ENCODE measurements around the gene PBX4. TPM values are rescaled to one million over a fixed set of nuclear protein-coding genes. Genes with fewer than 3 reads are reported as not detected.

PBX4 gene
- total RNA-seq, 4 donors from 2014 or later: 3.7 to 11.8 (median 8.1) TPM

- Histone ChIP-seq H3K4me1 (peaks cover 0 to 38% (median 15%) of the 10 kb centered on the region in 4 donors), H3K27me3 (peaks cover 0 to 18% of the 10 kb centered on the region in 2 donors), H3K36me3 (peaks cover 0 to 12% (median 0%) of the 10 kb centered on the region in 3 donors), H3K27ac (no peak overlapping the region), H3K4me3 (no peak overlapping the region), H3K9me3 (no peaks in the 10 kb centered on the region)
- WGBS, 2 donors: 80 to 81% methylated on average over 6 of the region's 6 CpGs
- no peak for TF ChIP-seq CTCF (IDR thresholded peaks at IDR 0.05)
- no peak for TF ChIP-seq POLR2A (IDR thresholded peaks at IDR 0.05)
- no peak for TF ChIP-seq EP300 (IDR thresholded peaks at IDR 0.05)
- DNase-seq (ENCODE audit: low spot score in 2 of 2): no peak
Observed at GRCh38 chr19:19533841-19534240, 84.6 kb downstream of the PBX4 start.

- WGBS, 2 donors: 68 to 69% methylated on average over 12 to 14 of the region's 14 CpGs
- TF ChIP-seq EP300 (IDR thresholded peaks at IDR 0.05): no peak
- TF ChIP-seq POLR2A (IDR thresholded peaks at IDR 0.05): no peak
- TF ChIP-seq CTCF (IDR thresholded peaks at IDR 0.05): no peak
- no peak overlapping the region for H3K4me3 ChIP-seq
- no peak for DNase-seq (ENCODE audit: low spot score in 2 of 2)
- no peaks in the 10 kb centered on the region for H3K9me3 ChIP-seq
- peaks cover 0 to 34% (median 7%) of the 10 kb centered on the region in 4 donors for H3K4me1 ChIP-seq
- peaks cover 0 to 10% of the 10 kb centered on the region in 2 donors for H3K27me3 ChIP-seq
- H3K36me3 ChIP-seq: peaks cover 0 to 20% (median 0%) of the 10 kb centered on the region in 3 donors
- no peak overlapping the region for H3K27ac ChIP-seq
Observed at GRCh38 chr19:19532806-19533701, 85.4 kb downstream of the PBX4 start.

GRCh38 chr19:19531951-19532805 is 86.3 kb downstream of the PBX4 start:
- peaks cover 0 to 28% (median 3%) of the 10 kb centered on the region in 3 donors for H3K36me3 ChIP-seq
- H3K4me3 ChIP-seq: no peak overlapping the region
- TF ChIP-seq POLR2A (IDR thresholded peaks at IDR 0.05): no peak
- no peak for TF ChIP-seq EP300 (IDR thresholded peaks at IDR 0.05)
- TF ChIP-seq CTCF (IDR thresholded peaks at IDR 0.05): peak; percentile 96 to 99 (median 96)
- peaks cover 0 to 34% (median 6%) of the 10 kb centered on the region in 4 donors for H3K4me1 ChIP-seq
- H3K27ac ChIP-seq: no peak overlapping the region
- WGBS, 2 donors: 21 to 29% methylated on average over 39 to 48 of the region's 48 CpGs
- H3K27me3 ChIP-seq: peaks cover 0 to 1% of the 10 kb centered on the region in 2 donors
- H3K9me3 ChIP-seq: no peaks in the 10 kb centered on the region
- peak; percentile 75 to 89 for DNase-seq (ENCODE audit: low spot score in 2 of 2)

- Histone ChIP-seq H3K27ac (peak overlapping the region in 1 of 4 donors; percentile 26), H3K36me3 (peaks cover 0 to 40% (median 3%) of the 10 kb centered on the region in 3 donors), H3K9me3 (no peaks in the 10 kb centered on the region), H3K27me3 (no peaks in the 10 kb centered on the region), H3K4me1 (peaks cover 0 to 47% (median 10%) of the 10 kb centered on the region in 4 donors), H3K4me3 (no peak overlapping the region)
- TF ChIP-seq EP300 (IDR thresholded peaks at IDR 0.05) (no peak), POLR2A (IDR thresholded peaks at IDR 0.05) (no peak)
- DNase-seq (ENCODE audit: low spot score in 2 of 2): no peak
- 75 to 82% methylated on average over 4 of the region's 4 CpGs for WGBS, 2 donors
Observed at GRCh38 chr19:19530889-19531288, 87.6 kb downstream of the PBX4 start.

GRCh38 chr19:19530423-19530804 is 88.1 kb downstream of the PBX4 start:
- WGBS, 2 donors: 33 to 40% methylated on average over 9 of the region's 9 CpGs
- no peak for DNase-seq (ENCODE audit: low spot score in 2 of 2)
- no peaks in the 10 kb centered on the region for H3K27me3 ChIP-seq
- peaks cover 0 to 52% (median 12%) of the 10 kb centered on the region in 4 donors for H3K4me1 ChIP-seq
- TF ChIP-seq POLR2A (IDR thresholded peaks at IDR 0.05) (no peak), EP300 (IDR thresholded peaks at IDR 0.05) (no peak), CTCF (IDR thresholded peaks at IDR 0.05) (no peak)
- H3K9me3 ChIP-seq: no peaks in the 10 kb centered on the region
- peak overlapping the region in 1 of 4 donors; percentile 26 for H3K27ac ChIP-seq
- H3K36me3 ChIP-seq: peaks cover 0 to 41% (median 3%) of the 10 kb centered on the region in 3 donors
- no peak overlapping the region for H3K4me3 ChIP-seq

Data from tibial nerve (tissue), 4 donors.